Stimulated activated CD4-positive, alpha-beta T cell treated with anti-CD3 and anti-CD28 coated beads, TNF-alpha, amount 100 ng/mL, for 4 hours (primary cell): ENCODE data around the gene S100A14.

Source experiments
- DNase-seq, 3 experiments: peaks; one replicate each; pipeline ENCODE4 v3.0.0-alpha.2; 2020; ENCODE audit warnings: low read depth in 3 of 3

Gene S100A14

GRCh38 chr1:153638261-153638660 lies 22.1 kb upstream of the S100A14 start:
- DNase-seq = no peak

GRCh38 chr1:153636312-153636711 lies 20.2 kb upstream of the S100A14 start:
- DNase-seq = no peak

GRCh38 chr1:153635872-153636271 lies 19.7 kb upstream of the S100A14 start:
- DNase-seq = no peak

GRCh38 chr1:153633754-153634665 lies 17.9 kb upstream of the S100A14 start, which contains the start of gene CHTOP:
Gene CHTOP, plus strand, starts transcription at chr1:153634066. Its CDS starts 2,523 bp downstream, at chr1:153636589.
- peak; percentile 92 to 98 (median 94) for DNase-seq

GRCh38 chr1:153633161-153633753 lies 17.1 kb upstream of the S100A14 start:
- DNase-seq = no peak

- no peak for DNase-seq
Measured at GRCh38 chr1:153631047-153632022, 15.2 kb upstream of the S100A14 start.

- DNase-seq = no peak
Measured at GRCh38 chr1:153630384-153630783, 14.3 kb upstream of the S100A14 start.

GRCh38 chr1:153629971-153630370 lies 13.8 kb upstream of the S100A14 start:
- no peak for DNase-seq

GRCh38 chr1:153629343-153629665 lies 13.2 kb upstream of the S100A14 start:
- no peak for DNase-seq

GRCh38 chr1:153628638-153629342 lies 12.7 kb upstream of the S100A14 start:
- DNase-seq = no peak

- no peak for DNase-seq
Measured at GRCh38 chr1:153627715-153628626, 11.8 kb upstream of the S100A14 start, which contains the start of gene S100A1. Gene S100A1, plus strand, starts transcription at chr1:153628434. Its CDS starts 2,088 bp downstream, at chr1:153630522.

- no peak for DNase-seq
Measured at GRCh38 chr1:153626904-153627714, 11.0 kb upstream of the S100A14 start, which contains the start of gene S100A13. Gene S100A13, minus strand, starts transcription at chr1:153627505. Its CDS starts 1,033 bp downstream, at chr1:153626472.

- no peak for DNase-seq
Measured at GRCh38 chr1:153626477-153626903, 10.4 kb upstream of the S100A14 start.

GRCh38 chr1:153624965-153625611 lies 9.0 kb upstream of the S100A14 start:
- DNase-seq = no peak

GRCh38 chr1:153623101-153623500 lies 7.0 kb upstream of the S100A14 start:
- no peak for DNase-seq

- no peak for DNase-seq
Measured at GRCh38 chr1:153619171-153619570, 3.0 kb upstream of the S100A14 start.

- DNase-seq = peak in 1 of 3 experiments; percentile 48
Measured at GRCh38 chr1:153617663-153618062, 1.5 kb upstream of the S100A14 start.

GRCh38 chr1:153616917-153617311 lies 789 bp upstream of the S100A14 start:
- DNase-seq = no peak

GRCh38 chr1:153615406-153615805 lies 719 bp downstream of the S100A14 start:
- DNase-seq = no peak
